ENCODE measurements around the gene CCDC9. TPM values are rescaled to one million over a fixed set of nuclear protein-coding genes. Genes with fewer than 3 reads are reported as not detected.
"Not testable (repeated sequence)": the region's sequence is repeated elsewhere in the genome, so short reads cannot be mapped to it uniquely, and the experiment has no call there.

The CCDC9 gene
- total RNA-seq, 2 donors from 2014 or later = 21.4 to 28.7 TPM

DNA sequence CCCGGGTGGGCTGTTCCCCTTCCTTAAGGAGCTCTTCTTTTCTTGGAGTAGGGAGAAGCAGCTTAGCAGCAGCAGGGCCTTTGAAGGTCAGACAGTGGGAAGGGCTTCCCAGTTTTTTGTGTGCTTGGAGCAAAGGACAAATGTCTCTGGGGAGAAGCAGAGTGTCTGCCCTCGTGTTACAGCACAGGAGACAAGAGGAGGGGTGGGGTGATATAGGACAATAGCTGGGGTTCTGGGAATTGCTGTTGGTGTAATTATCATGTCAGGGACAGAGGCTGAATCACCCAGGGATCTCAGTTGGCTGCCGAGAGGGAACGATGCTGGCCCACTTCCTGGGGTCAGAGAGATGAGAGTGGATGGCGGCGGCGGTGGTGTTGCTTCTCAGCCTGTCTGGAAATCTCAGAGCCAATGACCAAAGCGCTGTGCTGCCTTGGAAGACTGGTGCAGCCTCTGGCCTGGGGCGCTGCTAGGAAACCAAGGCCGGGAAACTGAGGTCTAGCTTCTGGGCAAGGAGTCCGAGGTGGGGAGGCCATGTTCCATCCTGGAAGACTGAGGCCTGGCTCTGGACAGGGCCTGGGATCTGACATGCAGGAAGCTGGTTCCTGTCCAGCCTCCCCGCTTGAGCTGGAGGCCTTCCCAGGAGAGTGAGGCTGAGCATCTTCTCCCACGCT, 19.6 kb downstream of the CCDC9 start:
- ATAC-seq (no peak), DNase-seq (peak; percentile 73)
- intact Hi-C loops (cut with DNase I) = no loop called here

DNA sequence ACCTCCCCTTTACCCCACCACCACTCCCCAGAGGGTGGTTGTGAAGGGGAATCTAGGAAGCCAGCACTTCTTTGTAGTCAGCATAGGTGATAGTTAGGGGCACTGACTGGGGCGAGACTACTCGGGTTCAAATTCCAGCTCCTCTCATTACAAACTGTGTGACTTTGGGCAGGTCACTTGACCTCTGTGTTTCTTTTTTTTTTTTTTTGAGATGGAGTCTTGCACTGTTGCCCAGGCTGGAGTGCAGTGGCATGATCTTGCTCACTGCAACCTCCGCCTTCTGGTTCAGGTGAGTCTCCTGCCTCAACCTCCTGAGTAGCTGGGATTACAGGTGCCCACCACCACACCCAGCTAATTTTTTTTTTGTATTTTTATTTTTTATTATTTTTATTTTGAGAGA, 20.2 kb downstream of the CCDC9 start:
- DNase-seq; intact Hi-C loops (cut with DNase I); ATAC-seq: not testable (repeated sequence)

GRCh38 chr19:47280183-47280797, 24.0 kb downstream of the CCDC9 start:
- peak; percentile 37 for DNase-seq
- intact Hi-C loops (cut with DNase I) = no loop called here
- no peak for ATAC-seq

GRCh38 chr19:47283405-47284059, 27.2 kb downstream of the CCDC9 start:
- ATAC-seq (no peak), DNase-seq (no peak)
- intact Hi-C loops (cut with DNase I) = no loop called here

DNA sequence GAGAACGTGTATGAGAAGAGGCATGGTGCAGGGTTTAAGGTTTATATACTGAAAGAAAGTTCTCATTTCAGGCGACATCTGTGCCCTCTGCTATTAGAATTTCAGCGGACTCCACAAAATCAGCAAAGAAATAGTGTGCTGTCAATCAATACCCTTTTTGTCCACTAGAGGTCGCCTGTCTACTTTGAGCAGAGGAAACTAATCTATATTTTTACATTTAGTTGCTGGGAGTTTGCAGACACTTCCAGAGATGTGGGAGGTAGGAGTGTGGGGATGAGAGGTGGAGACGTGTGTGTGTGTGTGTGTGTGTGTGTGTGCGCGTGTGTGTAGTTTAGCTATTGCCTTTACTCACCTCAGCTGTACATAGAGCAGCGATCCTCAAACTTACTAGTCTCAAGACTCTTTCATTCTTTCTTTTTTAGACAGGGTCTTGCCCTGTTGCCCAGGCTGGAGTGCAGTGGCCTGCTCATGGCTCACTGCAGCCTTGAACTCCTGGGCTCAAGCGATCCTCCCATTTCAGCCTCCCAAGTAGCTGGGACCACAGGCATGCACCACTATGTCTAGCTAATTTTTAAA, 28.1 kb downstream of the CCDC9 start:
- intact Hi-C loops (cut with DNase I) = no loop called here
- ATAC-seq (peak; percentile 13 to 45), DNase-seq (no peak)

GRCh38 chr19:47296036-47296435, 39.7 kb downstream of the CCDC9 start:
- peak; percentile 68 for DNase-seq
- intact Hi-C loops (cut with DNase I) = loop anchor here (2.0 to 10.0 kb wide), 4 partner anchors 95 to 409 kb away; no protein-coding TSS in a partner anchor
- peak; percentile 73 to 86 for ATAC-seq

GRCh38 chr19:47300867-47301266, 44.5 kb downstream of the CCDC9 start:
- DNase-seq; ATAC-seq; intact Hi-C loops (cut with DNase I): not testable (repeated sequence)

DNA sequence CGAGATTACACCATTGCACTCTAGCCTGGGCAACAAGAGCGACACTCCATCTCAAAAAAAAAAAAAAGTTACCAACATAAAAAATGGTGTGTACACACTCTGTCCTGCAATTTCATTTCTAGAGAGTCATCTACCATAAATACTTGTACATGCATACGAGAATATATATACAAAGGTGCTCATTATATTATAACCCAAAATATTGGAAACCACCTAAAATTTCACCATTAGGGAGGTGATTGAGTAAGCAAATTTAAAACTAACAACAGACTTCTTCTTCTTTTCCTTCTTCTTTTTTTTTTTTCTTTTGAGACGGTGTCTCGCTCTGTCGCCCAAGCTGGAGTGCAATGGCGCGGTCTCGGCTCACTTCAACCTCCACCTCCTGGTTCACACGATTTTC, 45.9 kb downstream of the CCDC9 start:
- intact Hi-C loops (cut with DNase I) = no loop called here
- ATAC-seq = no peak
- no peak for DNase-seq

- ATAC-seq (no peak), DNase-seq (no peak)
- intact Hi-C loops (cut with DNase I) = no loop called here
These were observed 47.6 kb downstream of the CCDC9 start for GRCh38 chr19:47303966-47304365.

GRCh38 chr19:47305309-47305751, 49.0 kb downstream of the CCDC9 start:
- intact Hi-C loops (cut with DNase I) = no loop called here
- peak; percentile 64 for DNase-seq
- ATAC-seq = peak; percentile 48 to 51

DNA sequence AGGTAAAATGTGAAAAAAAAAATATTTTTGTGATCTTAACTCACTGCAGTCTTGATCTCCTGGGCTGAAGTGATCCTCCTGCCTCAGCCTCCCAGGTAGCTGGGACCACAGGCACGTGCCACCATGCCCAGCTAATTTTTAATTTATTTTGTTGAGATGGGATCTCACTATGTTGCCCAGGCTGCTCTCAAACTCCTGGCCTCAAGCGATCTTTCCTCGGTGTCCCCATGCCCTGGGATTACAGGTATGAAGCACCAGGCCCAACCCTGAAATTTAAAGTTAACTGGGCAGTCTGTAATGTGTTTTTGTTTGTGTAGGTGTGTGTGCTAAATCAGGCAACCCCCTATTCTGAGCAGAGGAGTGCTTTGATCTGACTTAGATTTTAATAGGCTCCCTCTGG, 50.0 kb downstream of the CCDC9 start:
- intact Hi-C loops (cut with DNase I) = no loop called here
- DNase-seq = no peak
- ATAC-seq = no peak

DNA sequence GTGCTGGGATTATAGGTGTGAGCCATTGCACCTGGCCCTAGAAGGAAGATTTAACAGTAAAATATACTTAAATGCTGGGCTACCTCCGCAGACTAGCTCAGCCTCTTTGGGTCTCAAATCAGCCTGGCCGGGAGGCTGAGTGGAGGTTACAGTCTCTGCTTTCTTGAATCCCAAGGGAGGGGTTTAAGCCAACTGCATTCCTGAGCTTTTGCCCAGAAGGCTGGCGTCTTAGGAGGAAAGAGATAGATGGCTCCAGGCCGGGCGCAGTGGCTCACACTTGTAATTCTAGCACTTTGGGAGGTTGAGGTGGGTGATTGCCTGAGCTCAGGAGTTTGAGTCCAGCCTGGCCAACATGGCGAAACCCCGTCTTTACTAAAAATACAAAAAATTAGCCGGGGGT, 52.7 kb downstream of the CCDC9 start:
- peak in 1 of 2 donors; percentile 59 for ATAC-seq
- DNase-seq = no peak
- intact Hi-C loops (cut with DNase I) = no loop called here

- intact Hi-C loops (cut with DNase I) = no loop called here
- peak; percentile 54 to 72 for ATAC-seq
- peak; percentile 49 for DNase-seq
These were observed 53.3 kb downstream of the CCDC9 start, which contains the start of gene C5AR1 for GRCh38 chr19:47309608-47310007. Gene C5AR1, plus strand, starts transcription at chr19:47309861. Its CDS starts 35 bp downstream, at chr19:47309896.

DNA sequence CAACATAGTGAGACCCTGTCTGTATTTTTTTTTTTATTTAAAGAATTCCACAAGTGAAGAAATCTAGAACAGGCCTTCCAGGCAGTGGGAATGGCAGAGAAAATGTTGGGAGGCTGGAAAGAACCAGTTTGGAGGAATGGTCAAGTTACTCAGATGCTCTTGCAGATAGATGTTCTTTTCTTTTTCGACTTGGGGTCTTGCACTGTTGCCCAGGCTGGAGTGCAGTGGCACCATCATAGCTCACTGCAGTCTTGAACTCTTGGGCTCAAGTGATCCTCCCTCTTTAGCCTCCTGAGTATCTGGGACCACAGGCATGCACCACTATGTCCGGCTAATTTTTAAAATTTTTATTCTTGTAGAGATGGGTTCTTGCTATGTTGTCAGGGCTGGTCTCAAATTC, 54.0 kb downstream of the CCDC9 start:
- intact Hi-C loops (cut with DNase I) = no loop called here
- ATAC-seq = no peak
- no peak for DNase-seq

- DNase-seq (peak; percentile 55), ATAC-seq (peak in 1 of 2 donors; percentile 15)
- intact Hi-C loops (cut with DNase I) = no loop called here
These were observed 54.5 kb downstream of the CCDC9 start for GRCh38 chr19:47310819-47311218.

- ATAC-seq (no peak), DNase-seq (no peak)
- intact Hi-C loops (cut with DNase I) = no loop called here
These were observed 56.2 kb downstream of the CCDC9 start for GRCh38 chr19:47312366-47313006.

DNA sequence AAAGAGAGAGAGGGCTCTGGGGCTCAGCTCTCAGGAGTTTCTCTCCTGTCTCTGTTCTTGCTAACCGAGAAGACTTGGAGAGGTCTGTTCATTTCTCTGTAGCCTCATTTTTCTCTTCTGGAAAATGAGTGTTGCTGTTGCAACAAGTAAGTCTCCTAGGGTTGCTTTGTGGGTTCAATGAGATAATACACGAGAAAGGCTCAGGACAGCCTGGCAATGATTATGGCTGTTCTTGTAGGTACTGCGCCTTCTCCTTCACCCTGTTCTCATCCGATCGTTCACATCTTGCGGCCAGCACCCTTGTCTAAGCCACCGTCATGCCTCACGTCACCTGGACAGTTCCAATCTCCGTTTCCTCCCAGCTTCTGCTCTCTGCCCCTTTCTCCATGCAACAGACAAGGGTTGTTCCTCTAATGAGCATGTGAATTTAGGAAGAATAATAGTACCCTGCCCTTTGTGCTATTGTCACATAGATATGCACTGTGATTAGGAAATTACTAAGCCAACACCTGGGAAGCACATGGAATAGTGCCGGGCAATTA, 57.5 kb downstream of the CCDC9 start:
- ATAC-seq = no peak
- no peak for DNase-seq
- intact Hi-C loops (cut with DNase I) = no loop called here

DNA sequence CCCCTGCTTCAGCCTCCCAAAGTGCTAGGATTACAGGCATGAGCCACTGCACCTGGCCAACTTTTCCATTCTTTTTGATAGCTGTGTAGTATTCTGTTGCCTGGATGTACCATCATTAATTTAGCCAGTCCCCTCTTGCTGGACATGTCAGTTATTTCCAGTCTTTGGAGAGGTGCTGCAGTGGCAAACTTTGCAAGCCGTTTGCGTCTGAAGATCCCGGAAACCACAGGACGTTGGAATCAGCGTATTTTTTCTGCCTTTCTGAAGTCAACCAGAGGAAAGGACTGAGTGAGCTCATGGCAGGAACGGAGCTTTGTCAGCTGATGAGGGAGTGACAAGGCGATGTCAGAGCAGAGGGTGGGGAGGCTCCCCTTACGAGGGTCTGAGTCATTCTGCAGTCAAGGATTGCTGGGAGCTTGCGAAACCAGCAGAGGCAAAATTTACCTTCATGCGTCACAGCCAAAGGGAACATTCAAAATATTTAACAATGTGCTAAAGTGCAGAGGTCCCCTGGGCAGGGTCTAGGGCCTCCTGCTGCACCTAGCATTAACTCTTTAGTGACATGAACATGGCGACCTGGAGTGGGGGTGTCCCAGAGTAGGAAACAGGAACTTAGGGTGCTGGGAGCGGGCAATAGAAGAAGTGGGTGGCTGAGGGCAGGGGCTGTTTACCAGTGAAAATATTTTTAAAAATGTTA, 58.9 kb downstream of the CCDC9 start:
- ATAC-seq (peak; percentile 73 to 94), DNase-seq (peak; percentile 60)
- intact Hi-C loops (cut with DNase I) = no loop called here

DNA sequence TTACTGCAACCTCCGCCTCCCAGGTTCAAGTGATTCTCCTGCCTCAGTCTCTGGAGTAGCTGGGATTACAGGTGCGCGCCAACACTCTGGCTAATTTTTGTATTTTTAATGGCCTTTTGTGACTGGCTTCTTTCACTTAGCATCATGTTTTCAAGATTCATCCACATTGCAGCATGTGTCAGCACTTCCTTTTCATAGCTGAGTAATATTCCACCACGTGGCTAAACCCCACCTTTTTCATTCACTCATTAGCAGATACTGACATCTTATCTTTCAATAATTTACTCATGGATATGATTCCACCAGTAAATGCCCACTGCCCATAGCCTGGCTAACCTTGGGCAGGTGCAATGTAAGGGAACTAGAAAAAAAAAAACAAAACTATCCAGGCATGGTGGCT, 60.2 kb downstream of the CCDC9 start:
- no peak for DNase-seq
- ATAC-seq = no peak
- intact Hi-C loops (cut with DNase I) = no loop called here

Data from left cardiac atrium (tissue), 4 donors.